ENCODE measurements around the gene SLC10A6.

The SLC10A6 gene

DNA sequence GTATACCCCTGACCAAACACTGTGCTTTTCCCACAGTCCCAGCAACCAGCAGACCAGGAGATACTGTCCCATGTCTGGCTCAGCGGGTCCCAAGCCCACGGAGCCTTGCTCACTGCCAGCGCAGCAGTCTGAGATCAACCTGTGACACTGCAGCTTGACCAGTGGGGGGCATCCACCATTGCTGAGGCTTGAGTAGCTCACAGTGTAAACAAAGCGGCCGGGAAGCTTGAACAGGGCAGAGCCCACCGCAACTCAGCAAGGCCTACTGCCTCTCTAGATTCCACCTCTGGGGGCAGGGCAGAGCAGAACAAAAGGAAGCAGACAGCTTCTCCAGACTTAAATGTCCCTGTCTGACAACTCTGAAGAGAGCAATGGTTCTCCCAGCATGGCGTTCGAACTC, 58.1 kb downstream of the SLC10A6 start:
- Mint-ChIP-seq H3K27ac (no peak overlapping the region), H3K36me3 (ENCODE audit: low read depth) (no peaks in the 10 kb centered on the region), H3K4me3 (no peak overlapping the region), H3K9me3 (no peaks in the 10 kb centered on the region), H3K27me3 (ENCODE audit: low read depth) (no peaks in the 10 kb centered on the region), H3K4me1 (ENCODE audit: low read depth) (no peaks in the 10 kb centered on the region)
- DNase-seq (ENCODE audit: low spot score), result no peak

DNA sequence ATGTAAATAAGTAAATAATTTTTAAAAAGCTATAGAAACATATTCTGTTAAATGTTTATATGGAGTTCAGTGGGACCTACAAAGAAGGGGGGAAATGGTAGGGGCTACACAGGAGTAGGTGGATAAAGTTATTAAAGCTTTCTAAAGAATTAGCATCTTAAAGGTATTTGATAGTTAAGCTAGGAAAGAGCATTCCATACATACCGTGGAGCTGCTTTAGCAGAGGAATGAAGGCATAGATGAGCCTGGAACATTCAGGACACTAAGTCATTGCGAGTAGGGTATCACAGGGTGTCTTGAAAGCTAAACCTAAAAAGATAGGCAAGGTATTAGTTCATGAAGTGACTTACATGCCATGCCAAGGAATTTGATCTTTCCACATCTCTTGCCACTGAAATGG, 60.4 kb downstream of the SLC10A6 start:
- Mint-ChIP-seq H3K27ac (no peak overlapping the region), H3K9me3 (no peaks in the 10 kb centered on the region), H3K36me3 (ENCODE audit: low read depth) (no peaks in the 10 kb centered on the region), H3K4me1 (ENCODE audit: low read depth) (no peaks in the 10 kb centered on the region), H3K27me3 (ENCODE audit: low read depth) (no peaks in the 10 kb centered on the region), H3K4me3 (no peak overlapping the region)
- no peak for DNase-seq (ENCODE audit: low spot score)

DNA sequence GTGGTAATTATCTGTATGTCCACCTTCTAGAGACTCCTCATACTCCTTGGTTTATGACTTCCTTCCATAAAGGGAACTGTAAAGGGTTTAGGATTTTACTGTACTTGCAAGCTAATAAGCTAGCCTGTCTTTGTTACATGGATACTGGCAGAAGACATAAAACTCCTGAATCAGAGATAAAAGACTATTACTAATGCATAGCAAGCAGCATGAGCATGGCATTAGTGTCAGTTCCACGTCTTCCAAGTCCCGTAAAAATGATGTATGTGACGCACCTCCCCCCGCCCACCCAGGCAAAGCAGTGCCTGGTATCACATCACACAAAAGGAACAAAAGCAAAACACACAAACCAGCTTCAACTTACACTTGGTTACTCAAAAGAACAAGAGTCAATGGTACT, 71.0 kb downstream of the SLC10A6 start:
- Mint-ChIP-seq H3K27ac (no peak overlapping the region), H3K36me3 (ENCODE audit: low read depth) (no peaks in the 10 kb centered on the region), H3K4me3 (no peak overlapping the region), H3K9me3 (no peaks in the 10 kb centered on the region), H3K27me3 (ENCODE audit: low read depth) (peaks cover 2% of the 10 kb centered on the region), H3K4me1 (ENCODE audit: low read depth) (no peaks in the 10 kb centered on the region)
- DNase-seq (ENCODE audit: low spot score), result no peak

DNA sequence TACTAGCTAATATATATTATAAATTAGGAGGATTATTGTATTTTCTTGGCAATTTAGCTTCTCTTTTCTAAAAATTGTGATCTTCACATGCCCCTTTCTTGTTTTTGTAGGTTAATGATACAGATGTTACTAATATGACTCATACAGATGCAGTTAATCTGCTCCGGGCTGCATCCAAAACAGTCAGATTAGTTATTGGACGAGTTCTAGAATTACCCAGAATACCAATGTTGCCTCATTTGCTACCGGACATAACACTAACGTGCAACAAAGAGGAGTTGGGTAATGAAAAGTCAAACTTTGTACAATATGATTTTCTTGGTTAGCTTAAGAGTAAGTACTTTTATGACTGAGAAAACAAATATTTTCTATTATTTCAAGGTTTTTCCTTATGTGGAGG, 74.1 kb downstream of the SLC10A6 start:
- H3K4me3 Mint-ChIP-seq, result no peak overlapping the region

More for the DNA sequence above, 74.1 kb downstream of the SLC10A6 start:
- Mint-ChIP-seq H3K9me3 (no peaks in the 10 kb centered on the region), H3K27ac (no peak overlapping the region), H3K27me3 (ENCODE audit: low read depth) (peaks cover 2% of the 10 kb centered on the region), H3K36me3 (ENCODE audit: low read depth) (no peaks in the 10 kb centered on the region), H3K4me1 (ENCODE audit: low read depth) (no peaks in the 10 kb centered on the region)
- DNase-seq (ENCODE audit: low spot score), result no peak
